GM12874 (cell line): Measurements from ENCODE around the gene FAF1.

Experiments
- TF ChIP-seq, protein P1 (sequence below): IDR thresholded peaks from 2 replicates; pipeline ENCODE4 v1.5.1; 2011; ENCODE audit warnings: low read depth, mild to moderate bottlenecking, control low read depth, low read length, moderate library complexity; ENCODE audit not compliant: insufficient read depth

FAF1 gene

GRCh38 chr1:50656931-50657330 lies 303.1 kb downstream of the FAF1 start:
- TF ChIP-seq, protein P1, sequence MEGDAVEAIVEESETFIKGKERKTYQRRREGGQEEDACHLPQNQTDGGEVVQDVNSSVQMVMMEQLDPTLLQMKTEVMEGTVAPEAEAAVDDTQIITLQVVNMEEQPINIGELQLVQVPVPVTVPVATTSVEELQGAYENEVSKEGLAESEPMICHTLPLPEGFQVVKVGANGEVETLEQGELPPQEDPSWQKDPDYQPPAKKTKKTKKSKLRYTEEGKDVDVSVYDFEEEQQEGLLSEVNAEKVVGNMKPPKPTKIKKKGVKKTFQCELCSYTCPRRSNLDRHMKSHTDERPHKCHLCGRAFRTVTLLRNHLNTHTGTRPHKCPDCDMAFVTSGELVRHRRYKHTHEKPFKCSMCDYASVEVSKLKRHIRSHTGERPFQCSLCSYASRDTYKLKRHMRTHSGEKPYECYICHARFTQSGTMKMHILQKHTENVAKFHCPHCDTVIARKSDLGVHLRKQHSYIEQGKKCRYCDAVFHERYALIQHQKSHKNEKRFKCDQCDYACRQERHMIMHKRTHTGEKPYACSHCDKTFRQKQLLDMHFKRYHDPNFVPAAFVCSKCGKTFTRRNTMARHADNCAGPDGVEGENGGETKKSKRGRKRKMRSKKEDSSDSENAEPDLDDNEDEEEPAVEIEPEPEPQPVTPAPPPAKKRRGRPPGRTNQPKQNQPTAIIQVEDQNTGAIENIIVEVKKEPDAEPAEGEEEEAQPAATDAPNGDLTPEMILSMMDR, result no peak

DNA sequence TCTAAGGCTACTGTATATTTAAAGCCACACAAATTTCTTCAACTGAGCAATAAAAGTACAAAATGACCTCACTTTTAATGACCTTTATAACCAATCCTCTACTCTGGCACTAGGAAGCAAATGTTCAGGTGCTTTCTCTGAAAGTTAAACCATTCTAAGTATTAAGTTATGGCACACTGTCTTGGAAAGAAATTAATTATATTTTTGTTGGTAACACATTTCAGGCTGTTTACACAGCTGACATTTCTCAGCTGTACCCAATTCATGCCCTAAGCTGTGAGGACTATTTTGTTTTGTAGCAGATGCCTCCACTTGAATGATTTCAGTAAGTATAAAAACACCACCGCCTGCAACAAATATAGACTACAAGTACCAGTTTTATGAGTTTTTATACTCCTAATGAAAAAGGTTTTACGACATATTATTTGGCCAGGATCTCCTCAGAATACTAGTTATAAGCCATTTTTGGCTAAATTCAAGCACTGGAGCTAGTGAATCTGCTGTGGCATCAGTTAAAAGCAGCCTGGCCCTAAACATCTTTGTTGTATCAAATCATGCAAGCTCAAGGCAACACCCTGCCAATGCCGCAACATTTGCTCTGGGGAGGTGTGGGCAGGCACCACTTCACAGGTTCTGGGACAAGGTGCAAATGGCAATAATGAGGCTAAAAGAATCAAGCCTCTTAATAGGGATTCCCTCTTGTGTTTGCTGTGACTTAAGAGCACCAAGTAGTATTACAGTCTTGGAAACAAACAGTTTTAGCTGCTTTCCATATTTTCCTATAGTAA lies 308.4 kb downstream of the FAF1 start:
- TF ChIP-seq, protein P1, result no peak

DNA sequence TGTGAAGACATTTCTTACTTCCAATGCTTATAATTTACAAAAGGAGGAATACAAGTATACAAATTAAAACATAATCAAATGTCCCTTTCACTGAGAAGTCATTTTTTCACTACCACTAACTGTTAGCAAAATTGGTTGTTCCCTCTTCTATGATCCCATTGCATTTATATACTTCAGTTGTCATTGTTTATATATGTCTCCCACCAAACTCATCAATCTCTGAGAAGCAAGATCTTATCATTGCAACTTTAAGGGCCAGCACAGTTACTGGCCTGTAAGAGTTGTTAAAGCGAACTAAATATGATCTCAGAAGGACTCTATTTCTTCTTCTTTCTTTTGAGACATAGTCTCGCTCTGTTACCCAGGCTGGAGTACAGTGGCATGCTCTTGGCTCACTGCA lies 313.5 kb downstream of the FAF1 start:
- TF ChIP-seq, protein P1, result no peak

- TF ChIP-seq, protein P1, result no peak
Measured at GRCh38 chr1:50645139-50645538, 314.9 kb downstream of the FAF1 start.

DNA sequence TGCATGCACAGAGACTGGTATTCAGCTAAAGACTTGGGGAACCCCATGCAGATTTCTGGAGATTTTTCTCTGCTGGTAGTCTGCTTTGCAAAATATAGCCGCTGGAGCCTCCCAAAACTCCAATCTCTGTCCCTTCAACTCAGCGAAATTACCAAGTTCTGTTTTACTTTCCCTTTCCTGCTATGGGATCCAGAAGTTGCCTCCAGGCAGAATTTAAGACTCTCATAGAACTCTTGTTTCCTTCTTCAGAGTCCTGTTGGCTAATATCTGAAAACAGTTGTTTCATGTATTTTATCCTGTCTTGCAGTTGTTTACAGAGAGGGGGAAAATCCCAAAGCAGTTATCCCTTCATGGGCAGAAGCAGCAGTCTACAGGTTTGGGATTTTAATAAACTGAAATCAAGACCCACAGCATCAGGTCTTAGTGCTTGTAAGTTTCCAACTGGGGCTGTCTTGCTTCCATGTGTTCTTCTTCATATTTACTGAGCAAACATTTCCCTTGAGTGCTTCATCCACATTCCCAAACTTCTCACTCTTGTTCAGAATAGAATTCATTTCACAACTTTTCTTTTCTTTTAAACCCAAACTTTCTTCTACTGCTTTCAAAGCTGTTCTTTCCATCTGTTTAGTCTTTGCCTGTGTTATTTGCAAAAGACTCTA lies 315.5 kb downstream of the FAF1 start:
- TF ChIP-seq, protein P1, result no peak

DNA sequence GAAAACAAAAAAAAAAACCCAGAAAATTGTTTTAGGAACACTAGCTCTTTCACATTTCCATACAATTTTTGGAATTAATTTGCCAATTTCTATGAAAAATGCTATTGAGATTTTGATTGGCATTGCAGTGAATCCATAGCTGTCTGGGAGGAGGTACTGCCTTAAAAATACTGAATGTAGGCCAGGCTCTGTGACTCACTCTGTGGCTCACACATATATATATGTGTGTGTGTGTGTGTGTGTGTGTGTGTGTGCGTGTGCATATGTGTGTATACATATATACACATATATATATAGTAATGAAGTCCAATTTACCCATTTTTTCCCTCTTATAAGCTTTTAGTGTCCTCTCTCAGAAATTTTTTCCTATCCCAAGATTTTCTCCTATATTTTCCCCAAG lies 322.6 kb downstream of the FAF1 start:
- TF ChIP-seq, protein P1, result no peak

DNA sequence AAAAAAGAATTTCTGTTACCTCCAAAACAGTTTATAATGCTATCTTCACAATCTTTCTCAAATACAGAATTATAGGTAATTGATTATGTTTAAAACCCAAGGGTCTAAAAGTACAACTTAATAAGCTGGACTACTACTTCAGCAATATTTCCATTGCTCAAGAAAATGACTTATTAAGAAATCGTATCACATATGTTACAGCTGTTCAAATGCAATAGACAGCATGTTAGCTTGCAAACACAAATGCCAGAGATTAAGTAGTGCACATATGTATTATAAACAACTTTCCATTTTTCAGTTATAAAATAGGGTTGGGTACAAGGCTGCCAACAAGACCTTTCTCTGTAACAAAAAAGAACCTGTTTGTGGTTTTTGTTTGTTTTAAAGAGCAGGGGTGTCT lies 325.8 kb downstream of the FAF1 start:
- TF ChIP-seq, protein P1, result no peak
